GM19043 (cell line): Measurements from ENCODE around the gene MIER2.

Experiments used
- ATAC-seq: cut with Tn5 transposase; IDR thresholded peaks from one replicate; pipeline ENCODE4 v1.9.1; 2021; ENCODE audit warnings: low read depth; ENCODE audit not compliant: unreplicated experiment

MIER2 gene

GRCh38 chr19:310141-310651, 34.4 kb downstream of the MIER2 start:
- ATAC-seq, result no peak

- no peak for ATAC-seq
Observed at GRCh38 chr19:309206-309565, 35.4 kb downstream of the MIER2 start.

GRCh38 chr19:308471-309205, 36.0 kb downstream of the MIER2 start:
- ATAC-seq, result no peak

- ATAC-seq, result no peak
Observed at GRCh38 chr19:307793-308420, 36.7 kb downstream of the MIER2 start.

GRCh38 chr19:307111-307531, 37.5 kb downstream of the MIER2 start:
- no peak for ATAC-seq

GRCh38 chr19:306151-306900, 38.3 kb downstream of the MIER2 start:
- no peak for ATAC-seq

GRCh38 chr19:305240-306150, 39.1 kb downstream of the MIER2 start:
- ATAC-seq, result no peak

- ATAC-seq, result no peak
Observed at GRCh38 chr19:296476-297225, 47.9 kb downstream of the MIER2 start.

GRCh38 chr19:295687-296370, 48.8 kb downstream of the MIER2 start:
- ATAC-seq, result no peak

- no peak for ATAC-seq
Observed at GRCh38 chr19:294946-295686, 49.5 kb downstream of the MIER2 start.

- ATAC-seq, result no peak
Observed at GRCh38 chr19:294341-294945, 50.2 kb downstream of the MIER2 start.

- ATAC-seq, result no peak
Observed at GRCh38 chr19:293436-294110, 51.0 kb downstream of the MIER2 start.

- no peak for ATAC-seq
Observed at GRCh38 chr19:292951-293350, 51.6 kb downstream of the MIER2 start.

GRCh38 chr19:292281-292884, 52.2 kb downstream of the MIER2 start:
- ATAC-seq, result no peak

- ATAC-seq, result no peak
Observed at GRCh38 chr19:291561-292280, 52.9 kb downstream of the MIER2 start.

- no peak for ATAC-seq
Observed at GRCh38 chr19:291006-291521, 53.5 kb downstream of the MIER2 start, which contains the start of gene PLPP2. Gene PLPP2 (minus strand): TSS chr19:291403. CDS start chr19:291336, 67 bp downstream.
